Measurements from ENCODE around the gene RALGPS1.

Gene RALGPS1

GRCh38 chr9:127163409-127163808, 248.8 kb downstream of the RALGPS1 start:
- H3K9ac ChIP-seq = no peak overlapping the region
- H3K9me3 ChIP-seq (ENCODE audit: control insufficient read depth, low read length) = no peaks in the 10 kb centered on the region
- H3K4me1 ChIP-seq = no peaks in the 10 kb centered on the region
- no peak for TF ChIP-seq CTCF (IDR thresholded peaks at IDR 0.05)
- no peaks in the 10 kb centered on the region for H3K79me2 ChIP-seq
- H3K27ac ChIP-seq = no peak overlapping the region
- no peaks in the 10 kb centered on the region for H3K36me3 ChIP-seq (ENCODE audit: control insufficient read depth, insufficient read depth, low read length)
- H2AFZ ChIP-seq = no peak overlapping the region
- H3K4me3 ChIP-seq (ENCODE audit: low read depth, low read length) = no peak overlapping the region
- no peaks in the 10 kb centered on the region for H3K27me3 ChIP-seq (ENCODE audit: control insufficient read depth, insufficient read depth, low read length)
- no peak overlapping the region for H3K4me2 ChIP-seq (ENCODE audit: low read length)

GRCh38 chr9:127165116-127165515, 250.5 kb downstream of the RALGPS1 start:
- Histone ChIP-seq H3K4me2 (ENCODE audit: low read length) (no peak overlapping the region), H2AFZ (no peak overlapping the region), H3K4me1 (no peaks in the 10 kb centered on the region), H3K79me2 (no peaks in the 10 kb centered on the region), H3K9me3 (ENCODE audit: control insufficient read depth, low read length) (no peaks in the 10 kb centered on the region), H3K27ac (no peak overlapping the region), H3K9ac (no peak overlapping the region), H3K36me3 (ENCODE audit: control insufficient read depth, insufficient read depth, low read length) (no peaks in the 10 kb centered on the region), H3K27me3 (ENCODE audit: control insufficient read depth, insufficient read depth, low read length) (no peaks in the 10 kb centered on the region), H3K4me3 (ENCODE audit: low read depth, low read length) (no peak overlapping the region)
- TF ChIP-seq CTCF (IDR thresholded peaks at IDR 0.05) = no peak

GRCh38 chr9:127166111-127166510, 251.5 kb downstream of the RALGPS1 start:
- Histone ChIP-seq H3K4me2 (ENCODE audit: low read length) (no peak overlapping the region), H3K4me1 (no peaks in the 10 kb centered on the region), H3K4me3 (ENCODE audit: low read depth, low read length) (no peak overlapping the region), H3K79me2 (no peaks in the 10 kb centered on the region), H2AFZ (no peak overlapping the region), H3K9ac (no peak overlapping the region), H3K27ac (no peak overlapping the region), H3K9me3 (ENCODE audit: control insufficient read depth, low read length) (no peaks in the 10 kb centered on the region), H3K36me3 (ENCODE audit: control insufficient read depth, insufficient read depth, low read length) (no peaks in the 10 kb centered on the region), H3K27me3 (ENCODE audit: control insufficient read depth, insufficient read depth, low read length) (no peaks in the 10 kb centered on the region)
- no peak for TF ChIP-seq CTCF (IDR thresholded peaks at IDR 0.05)

GRCh38 chr9:127166651-127167524, 252.3 kb downstream of the RALGPS1 start:
- H3K36me3 ChIP-seq (ENCODE audit: control insufficient read depth, insufficient read depth, low read length) = no peaks in the 10 kb centered on the region
- H3K27ac ChIP-seq = no peak overlapping the region
- no peaks in the 10 kb centered on the region for H3K79me2 ChIP-seq
- TF ChIP-seq CTCF (IDR thresholded peaks at IDR 0.05) = no peak
- H3K9ac ChIP-seq = no peak overlapping the region
- H3K4me2 ChIP-seq (ENCODE audit: low read length) = no peak overlapping the region
- H3K9me3 ChIP-seq (ENCODE audit: control insufficient read depth, low read length) = no peaks in the 10 kb centered on the region
- H3K27me3 ChIP-seq (ENCODE audit: control insufficient read depth, insufficient read depth, low read length) = no peaks in the 10 kb centered on the region
- no peak overlapping the region for H3K4me3 ChIP-seq (ENCODE audit: low read depth, low read length)
- no peak overlapping the region for H2AFZ ChIP-seq
- H3K4me1 ChIP-seq = no peaks in the 10 kb centered on the region

All from parathyroid adenoma (tissue), 2 donors.